Breast epithelium (tissue), 4 donors: ENCODE data around the gene CRTC3. TPM values are rescaled to one million over a fixed set of nuclear protein-coding genes. Genes with fewer than 3 reads are reported as not detected.
"Not testable (repeated sequence)": the region's sequence is repeated elsewhere in the genome, so short reads cannot be mapped to it uniquely, and the experiment has no call there.

ENCODE experiments used
- DNase-seq, 2 donors: peaks; one replicate each; pipeline ENCODE4 v3.0.0-alpha.2; 2019; ENCODE audit warnings: low spot score in 2 of 2
- H3K27ac ChIP-seq, 2 donors: fragments of 200-600 bp; sonication (generic) in 1 of 2; one replicate each; pipeline ENCODE4 v1.5.1; 2016 to 2019; ENCODE audit warnings: mild to moderate bottlenecking in 1 of 2
- H3K27me3 ChIP-seq, 2 donors: fragments of 200-600 bp; sonication (generic) in 1 of 2; one replicate each; pipeline versions ENCODE4 v1.5.1 to v1.6.0; 2017 to 2019; ENCODE audit warnings: control low read depth in 1 of 2, mild to moderate bottlenecking in 1 of 2
- H3K36me3 ChIP-seq: fragments of 200-600 bp; one replicate; pipeline ENCODE4 v1.5.1; 2019
- H3K4me1 ChIP-seq, 2 donors: fragments of 200-600 bp; sonication (generic); one replicate each; pipeline ENCODE4 v1.5.1; 2016 to 2019; ENCODE audit warnings: control low read depth in 1 of 2
- H3K4me3 ChIP-seq, 3 donors: fragments of 200-600 bp; sonication (generic); 1 replicate in 2 of 3; 2 replicates in 1 of 3; pipeline ENCODE4 v1.5.1; 2016 to 2019; ENCODE audit warnings: mild to moderate bottlenecking in 3 of 3, moderate library complexity in 2 of 3
- H3K9me3 ChIP-seq, 2 donors: fragments of 200-600 bp; sonication (generic) in 1 of 2; one replicate each; pipeline ENCODE4 v1.5.1; 2016 to 2019; ENCODE audit warnings: control low read depth in 1 of 2
- CTCF ChIP-seq, 3 donors: fragments of 450-650 bp; IDR thresholded peaks; one replicate each; pipeline ENCODE4 v1.5.1; 2016 to 2017; ENCODE audit warnings: antibody characterized with exemption in 3 of 3, mild to moderate bottlenecking in 3 of 3, moderate library complexity in 3 of 3
- POLR2A ChIP-seq: fragments of 450-650 bp; IDR thresholded peaks from one replicate; pipeline ENCODE4 v1.6.1; 2016; ENCODE audit warnings: antibody characterized with exemption, mild to moderate bottlenecking, moderate library complexity
- POLR2AphosphoS5 ChIP-seq, 3 donors: sonication (generic); formaldehyde crosslinking; IDR thresholded peaks; one replicate each; pipeline ENCODE4 v1.6.1; 2017; ENCODE audit warnings: antibody characterized with exemption in 3 of 3
- intact Hi-C: fragments of 100-400 bp; cut with DNase I; formaldehyde crosslinking; loops from one replicate; pipeline ENCODE4 v1.15.1; 2023; ENCODE audit warnings: low total_unique reads
- total RNA-seq, 3 donors: library from RNA; depleted of rRNA; stranded (reverse); fragments of >200 nt; gene quantifications; one replicate each; pipeline ENCODE4 v1.1.0, GENCODE V29; 2016

The CRTC3 gene
- total RNA-seq, 3 donors from 2014 or later: 29.4 to 40.6 (median 36.2) TPM

DNA sequence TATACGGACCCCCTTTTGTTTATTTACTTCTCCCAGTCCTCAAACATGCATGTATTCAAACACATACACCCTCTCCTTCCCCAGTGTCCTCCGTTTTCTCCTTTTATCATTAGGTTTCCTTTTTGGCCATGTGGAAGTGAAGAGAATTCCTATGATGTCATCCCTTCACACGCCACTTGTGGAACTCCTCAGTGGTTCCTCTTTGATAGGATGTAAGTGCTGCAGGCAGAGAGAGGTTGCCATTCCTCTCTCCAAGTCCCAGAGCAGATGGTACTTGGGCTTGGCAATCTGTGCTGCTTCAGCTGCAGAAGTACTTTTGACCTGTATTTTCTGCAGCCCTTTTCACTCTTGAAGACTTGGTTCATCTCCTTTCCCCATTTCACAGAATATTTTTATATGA is 32.9 kb upstream of the CRTC3 start:
- Histone ChIP-seq H3K4me1 (no peaks in the 10 kb centered on the region), H3K27ac (no peak overlapping the region), H3K4me3 (no peak overlapping the region), H3K9me3 (no peaks in the 10 kb centered on the region), H3K27me3 (no peaks in the 10 kb centered on the region), H3K36me3 (peaks cover 10% of the 10 kb centered on the region)
- DNase-seq: no peak
- intact Hi-C loops: no loop called here
- no peak for TF ChIP-seq CTCF (IDR thresholded peaks at IDR 0.05)
- TF ChIP-seq POLR2A: no peak
- no peak for TF ChIP-seq POLR2AphosphoS5 (IDR thresholded peaks at IDR 0.05)

GRCh38 chr15:90497376-90497775 is 32.3 kb upstream of the CRTC3 start:
- intact Hi-C loops: no loop called here
- Histone ChIP-seq H3K27me3 (no peaks in the 10 kb centered on the region), H3K27ac (no peak overlapping the region), H3K4me3 (no peak overlapping the region), H3K9me3 (no peaks in the 10 kb centered on the region), H3K4me1 (no peaks in the 10 kb centered on the region), H3K36me3 (peaks cover 10% of the 10 kb centered on the region)
- TF ChIP-seq CTCF (IDR thresholded peaks at IDR 0.05) (no peak), POLR2AphosphoS5 (IDR thresholded peaks at IDR 0.05) (no peak), POLR2A (no peak)
- no peak for DNase-seq

DNA sequence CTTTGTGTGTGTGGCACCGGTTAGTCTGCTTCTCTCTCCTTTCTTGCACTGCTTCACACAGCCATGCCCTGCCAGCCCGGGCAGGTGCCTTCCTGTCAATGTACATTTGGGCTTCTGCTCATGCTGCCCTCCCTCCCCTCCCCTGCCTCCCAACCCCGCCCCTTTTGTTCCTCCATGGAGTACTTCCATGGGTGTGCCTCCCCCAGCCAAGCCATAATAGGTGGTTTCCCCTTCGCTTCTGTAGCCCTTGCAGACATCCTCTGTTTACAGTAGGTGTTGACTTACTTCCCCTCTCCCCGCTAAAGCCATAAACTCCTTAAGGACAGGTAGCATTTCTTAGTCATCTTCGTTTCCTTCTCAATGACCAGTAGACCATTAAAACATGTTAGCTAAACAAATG is 31.8 kb upstream of the CRTC3 start:
- Histone ChIP-seq H3K4me3 (no peak overlapping the region), H3K36me3 (peaks cover 10% of the 10 kb centered on the region), H3K27me3 (no peaks in the 10 kb centered on the region), H3K9me3 (no peaks in the 10 kb centered on the region), H3K27ac (no peak overlapping the region), H3K4me1 (no peaks in the 10 kb centered on the region)
- intact Hi-C loops: no loop called here
- TF ChIP-seq POLR2A (no peak), POLR2AphosphoS5 (IDR thresholded peaks at IDR 0.05) (no peak), CTCF (IDR thresholded peaks at IDR 0.05) (no peak)
- DNase-seq: no peak

GRCh38 chr15:90500171-90500570 is 29.6 kb upstream of the CRTC3 start:
- Histone ChIP-seq H3K36me3 (peaks cover 10% of the 10 kb centered on the region), H3K4me3 (no peak overlapping the region), H3K27ac (no peak overlapping the region), H3K27me3 (no peaks in the 10 kb centered on the region), H3K9me3 (no peaks in the 10 kb centered on the region), H3K4me1 (no peaks in the 10 kb centered on the region)
- intact Hi-C loops: no loop called here
- TF ChIP-seq POLR2AphosphoS5 (IDR thresholded peaks at IDR 0.05) (no peak), POLR2A (no peak), CTCF (IDR thresholded peaks at IDR 0.05) (no peak)
- no peak for DNase-seq

DNA sequence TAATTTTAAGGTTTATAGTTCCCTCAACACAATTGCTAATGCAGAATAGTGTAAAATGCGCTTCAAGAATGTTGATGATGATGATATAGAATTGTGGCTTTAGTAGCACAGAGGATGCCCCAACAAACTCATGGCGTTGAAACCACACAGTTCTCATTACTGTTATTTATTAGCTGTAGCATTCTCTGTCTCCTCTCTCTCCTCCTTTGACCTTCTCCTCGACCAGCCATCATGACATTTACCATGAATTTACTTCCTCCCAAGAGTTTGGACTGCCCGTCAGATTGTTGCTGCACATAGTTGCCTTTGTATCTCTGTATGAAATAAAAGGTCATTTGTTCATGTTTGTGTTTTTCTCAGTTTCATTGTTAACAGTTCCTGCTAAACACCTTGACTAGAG is 27.8 kb upstream of the CRTC3 start:
- no peaks in the 10 kb centered on the region for H3K27me3 ChIP-seq
- no peaks in the 10 kb centered on the region for H3K4me1 ChIP-seq
- H3K27ac ChIP-seq: no peak overlapping the region
- TF ChIP-seq POLR2A: no peak
- no peaks in the 10 kb centered on the region for H3K9me3 ChIP-seq
- intact Hi-C loops: no loop called here
- no peak overlapping the region for H3K4me3 ChIP-seq
- no peak for DNase-seq
- peaks cover 10% of the 10 kb centered on the region for H3K36me3 ChIP-seq

GRCh38 chr15:90510781-90511180 is 18.9 kb upstream of the CRTC3 start:
- intact Hi-C loops, H3K27me3 ChIP-seq, H3K36me3 ChIP-seq, H3K4me3 ChIP-seq, H3K4me1 ChIP-seq, H3K9me3 ChIP-seq, DNase-seq, H3K27ac ChIP-seq: not testable (repeated sequence)

DNA sequence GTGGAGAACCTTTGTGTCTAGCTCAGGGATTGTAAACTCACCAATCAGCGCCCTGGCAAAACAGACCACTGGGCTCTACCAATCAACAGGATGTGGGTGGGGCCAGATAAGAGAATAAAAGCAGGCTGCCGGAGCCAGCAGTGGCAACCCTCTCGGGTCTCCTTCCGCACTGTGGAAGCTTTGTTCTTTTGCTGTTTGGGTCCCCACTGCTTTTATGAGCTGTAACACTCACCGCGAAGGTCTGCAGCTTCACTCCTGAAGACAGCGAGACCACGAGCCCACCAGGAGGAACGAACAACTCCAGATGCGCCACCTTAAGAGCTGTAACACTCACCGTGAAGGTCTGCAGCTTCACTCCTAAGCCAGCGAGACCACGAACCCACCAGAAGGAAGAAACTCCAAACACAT is 18.5 kb upstream of the CRTC3 start:
- H3K4me1 ChIP-seq, H3K27me3 ChIP-seq, H3K36me3 ChIP-seq, H3K4me3 ChIP-seq, H3K9me3 ChIP-seq, intact Hi-C loops, H3K27ac ChIP-seq, DNase-seq: not testable (repeated sequence)
